Ishikawa (cell line): Measurements from ENCODE around the gene KDSR.

ENCODE experiments used
- EP300 ChIP-seq: IDR thresholded peaks from 2 replicates; pipeline ENCODE4 v1.6.1; 2012; ENCODE audit warnings: borderline replicate concordance
- TAF1 ChIP-seq: IDR thresholded peaks from 2 replicates; pipeline ENCODE4 v1.6.1; 2012; ENCODE audit warnings: low read depth, mild to moderate bottlenecking
- TEAD4 ChIP-seq: IDR thresholded peaks from 2 replicates; pipeline ENCODE4 v1.6.1; 2012
- TF ChIP-seq, protein P1 (sequence below): IDR thresholded peaks from 2 replicates; pipeline ENCODE4 v1.6.1; 2012; ENCODE audit warnings: low read depth, mild to moderate bottlenecking

DNA sequence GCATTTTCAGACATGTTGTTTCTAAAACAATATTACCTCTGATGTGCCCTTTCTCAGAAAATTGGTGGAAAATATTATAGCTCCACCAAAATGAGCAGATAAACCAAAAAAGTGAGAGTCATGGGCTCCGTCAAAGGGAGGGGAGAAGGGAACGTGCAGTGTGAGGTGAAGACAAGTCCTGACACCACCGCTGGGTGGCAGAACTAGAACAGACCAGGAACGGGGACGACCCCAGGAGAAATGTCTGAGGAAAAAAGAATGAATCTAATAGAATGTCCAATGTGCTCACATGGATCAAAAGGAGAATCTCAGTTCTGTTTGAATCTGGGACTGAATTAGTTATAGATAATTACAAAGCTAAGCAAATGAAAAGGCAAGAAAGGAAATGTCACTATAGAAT lies 24.8 kb downstream of the KDSR start:
- TF ChIP-seq TAF1 (no peak), EP300 (no peak), TEAD4 (no peak)
- TF ChIP-seq, protein P1, sequence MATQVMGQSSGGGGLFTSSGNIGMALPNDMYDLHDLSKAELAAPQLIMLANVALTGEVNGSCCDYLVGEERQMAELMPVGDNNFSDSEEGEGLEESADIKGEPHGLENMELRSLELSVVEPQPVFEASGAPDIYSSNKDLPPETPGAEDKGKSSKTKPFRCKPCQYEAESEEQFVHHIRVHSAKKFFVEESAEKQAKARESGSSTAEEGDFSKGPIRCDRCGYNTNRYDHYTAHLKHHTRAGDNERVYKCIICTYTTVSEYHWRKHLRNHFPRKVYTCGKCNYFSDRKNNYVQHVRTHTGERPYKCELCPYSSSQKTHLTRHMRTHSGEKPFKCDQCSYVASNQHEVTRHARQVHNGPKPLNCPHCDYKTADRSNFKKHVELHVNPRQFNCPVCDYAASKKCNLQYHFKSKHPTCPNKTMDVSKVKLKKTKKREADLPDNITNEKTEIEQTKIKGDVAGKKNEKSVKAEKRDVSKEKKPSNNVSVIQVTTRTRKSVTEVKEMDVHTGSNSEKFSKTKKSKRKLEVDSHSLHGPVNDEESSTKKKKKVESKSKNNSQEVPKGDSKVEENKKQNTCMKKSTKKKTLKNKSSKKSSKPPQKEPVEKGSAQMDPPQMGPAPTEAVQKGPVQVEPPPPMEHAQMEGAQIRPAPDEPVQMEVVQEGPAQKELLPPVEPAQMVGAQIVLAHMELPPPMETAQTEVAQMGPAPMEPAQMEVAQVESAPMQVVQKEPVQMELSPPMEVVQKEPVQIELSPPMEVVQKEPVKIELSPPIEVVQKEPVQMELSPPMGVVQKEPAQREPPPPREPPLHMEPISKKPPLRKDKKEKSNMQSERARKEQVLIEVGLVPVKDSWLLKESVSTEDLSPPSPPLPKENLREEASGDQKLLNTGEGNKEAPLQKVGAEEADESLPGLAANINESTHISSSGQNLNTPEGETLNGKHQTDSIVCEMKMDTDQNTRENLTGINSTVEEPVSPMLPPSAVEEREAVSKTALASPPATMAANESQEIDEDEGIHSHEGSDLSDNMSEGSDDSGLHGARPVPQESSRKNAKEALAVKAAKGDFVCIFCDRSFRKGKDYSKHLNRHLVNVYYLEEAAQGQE = no peak
